DMS 273 (cell line): ENCODE results near the gene ZNF423.

Source experiments
- DNase-seq: peaks from one replicate; lab custom pipeline; 2025; ENCODE audit not compliant: unreplicated experiment; lab: John Stamatoyannopoulos, UW

ZNF423 gene

GRCh38 chr16:49733313-49734009 is 122.5 kb downstream of the ZNF423 start:
- DNase-seq, result no peak

DNA sequence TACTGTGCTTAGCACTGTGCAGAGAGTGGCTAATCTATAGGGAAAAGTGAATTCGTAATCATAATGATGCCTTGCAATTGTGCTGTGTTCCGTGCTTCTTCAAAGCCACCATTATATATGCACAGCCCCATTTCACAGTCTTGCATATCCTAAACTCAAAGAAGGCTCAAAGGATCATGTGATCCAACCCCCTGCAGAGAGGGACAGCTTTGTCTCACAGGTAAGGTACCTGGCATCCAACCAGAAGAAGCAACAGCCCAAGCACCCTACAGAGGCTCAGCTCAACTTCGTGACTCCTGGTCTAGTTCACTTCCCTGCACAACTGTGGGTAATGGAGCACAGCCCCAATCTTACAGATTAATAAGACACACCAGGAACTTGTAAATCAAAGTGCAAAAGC is 124.0 kb downstream of the ZNF423 start:
- no peak for DNase-seq

DNA sequence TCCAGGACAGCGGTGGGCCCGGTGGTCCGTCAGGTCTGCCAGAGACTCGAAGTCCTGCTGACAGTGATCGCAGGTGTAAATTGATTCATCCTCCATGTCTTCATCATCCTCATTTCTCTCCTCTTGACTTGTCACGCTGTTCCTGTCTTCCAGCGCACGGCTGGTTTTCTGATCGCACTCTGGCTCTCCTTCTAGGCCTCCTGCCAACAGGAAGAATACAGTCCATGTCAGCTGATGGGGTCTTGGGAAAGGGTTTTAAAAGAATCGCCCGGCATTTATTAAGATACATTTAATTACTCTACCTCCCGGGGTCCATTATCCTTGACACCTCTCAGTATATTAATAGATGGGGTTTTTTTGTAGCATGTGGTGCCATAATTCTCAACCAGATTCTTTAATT is 125.1 kb downstream of the ZNF423 start:
- no peak for DNase-seq

DNA sequence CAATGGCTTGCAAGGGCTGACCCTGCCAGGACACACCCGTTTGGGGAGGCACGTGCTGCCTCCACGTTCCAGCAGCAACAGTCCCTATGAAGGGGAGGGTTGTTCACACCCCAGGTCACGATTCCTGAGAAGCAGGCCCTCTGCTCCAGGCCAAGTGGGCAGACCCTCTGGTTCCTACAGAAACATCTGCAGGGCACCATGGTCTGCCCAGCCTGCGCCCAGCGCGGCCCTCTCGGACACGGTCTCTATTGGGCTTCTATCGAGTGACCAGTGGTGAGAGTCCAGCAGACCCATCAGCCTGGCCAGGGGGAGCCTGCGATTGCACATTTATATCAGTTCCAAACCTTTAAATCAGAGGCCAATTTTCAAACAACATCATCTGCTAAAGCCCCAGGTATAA is 128.3 kb downstream of the ZNF423 start:
- DNase-seq, result no peak

- DNase-seq, result no peak
Measured at GRCh38 chr16:49726155-49726554, 129.8 kb downstream of the ZNF423 start.

GRCh38 chr16:49725651-49726050 is 130.3 kb downstream of the ZNF423 start:
- peak; percentile 82 for DNase-seq

GRCh38 chr16:49724774-49725173 is 131.1 kb downstream of the ZNF423 start:
- peak; percentile 82 for DNase-seq

GRCh38 chr16:49723310-49723709 is 132.6 kb downstream of the ZNF423 start:
- DNase-seq, result no peak

GRCh38 chr16:49720225-49720624 is 135.7 kb downstream of the ZNF423 start:
- DNase-seq, result no peak

DNA sequence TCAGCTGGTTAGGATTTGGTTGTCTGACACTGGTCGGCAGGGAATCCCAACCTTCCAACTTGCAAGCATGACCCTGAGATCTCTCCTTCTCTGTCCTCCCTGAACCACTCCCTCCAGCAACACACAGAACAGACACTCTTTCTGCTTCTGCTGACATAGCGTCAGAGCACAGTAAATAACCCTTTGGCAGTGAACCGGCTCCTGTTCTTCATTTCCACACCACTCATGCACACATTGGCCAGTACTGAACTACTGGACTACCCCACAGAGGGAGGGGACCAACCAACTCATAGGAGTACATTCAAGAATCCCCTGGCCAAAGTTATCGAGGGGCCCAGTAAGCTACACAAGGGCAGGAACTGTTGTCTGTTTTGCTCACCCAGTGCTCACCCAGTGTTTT is 138.2 kb downstream of the ZNF423 start:
- DNase-seq, result no peak

DNA sequence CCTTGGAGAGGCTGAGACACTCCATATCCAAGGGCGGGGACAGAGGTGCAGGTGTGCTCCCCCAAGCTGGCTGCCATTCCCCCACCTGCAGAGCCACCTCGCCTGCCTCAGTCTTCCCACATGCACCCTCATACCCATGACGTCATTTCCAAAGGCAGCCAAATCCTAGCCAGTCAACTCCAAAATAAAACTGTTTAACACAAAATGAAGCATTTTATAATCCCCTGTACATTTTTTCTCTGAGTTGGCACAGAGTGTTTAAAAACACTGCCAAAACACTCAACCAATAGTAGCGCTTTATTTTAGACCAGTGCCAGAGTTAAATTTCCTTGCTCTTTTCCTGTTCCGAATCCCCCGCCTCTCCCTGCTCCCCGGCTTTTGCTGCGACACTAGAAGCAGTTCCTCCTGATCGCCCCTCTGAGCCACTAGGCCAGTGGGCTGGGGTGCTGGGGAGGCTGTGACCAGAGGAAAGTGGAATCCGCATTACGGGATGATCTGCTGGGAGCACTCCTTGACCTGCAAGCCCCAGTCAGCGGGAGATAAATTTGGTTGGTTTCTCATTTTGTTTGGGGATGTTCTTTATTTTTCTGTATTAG is 139.5 kb downstream of the ZNF423 start:
- DNase-seq, result no peak

- no peak for DNase-seq
Measured at GRCh38 chr16:49713770-49714169, 142.1 kb downstream of the ZNF423 start.

DNA sequence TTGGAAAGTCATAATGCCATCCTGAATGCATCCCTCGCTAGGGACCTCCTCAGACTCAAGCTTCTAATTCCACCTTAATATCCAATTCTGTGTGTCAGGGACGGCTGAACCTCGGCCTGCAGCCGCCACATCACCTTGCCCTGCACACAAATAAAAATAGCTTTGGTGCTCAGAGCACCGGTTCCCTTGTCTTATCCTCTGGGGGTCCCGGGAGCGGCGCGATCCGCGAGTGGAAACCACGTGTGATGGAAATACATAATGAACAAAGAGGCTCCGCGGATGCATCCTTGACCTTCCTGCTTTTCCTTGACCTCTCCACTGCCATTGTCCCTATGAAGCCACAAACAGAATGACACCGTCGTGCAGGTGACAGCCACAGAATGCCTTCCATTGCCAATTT is 143.4 kb downstream of the ZNF423 start:
- DNase-seq, result no peak

GRCh38 chr16:49712106-49712505 is 143.8 kb downstream of the ZNF423 start:
- no peak for DNase-seq

GRCh38 chr16:49709057-49709456 is 146.9 kb downstream of the ZNF423 start:
- no peak for DNase-seq

DNA sequence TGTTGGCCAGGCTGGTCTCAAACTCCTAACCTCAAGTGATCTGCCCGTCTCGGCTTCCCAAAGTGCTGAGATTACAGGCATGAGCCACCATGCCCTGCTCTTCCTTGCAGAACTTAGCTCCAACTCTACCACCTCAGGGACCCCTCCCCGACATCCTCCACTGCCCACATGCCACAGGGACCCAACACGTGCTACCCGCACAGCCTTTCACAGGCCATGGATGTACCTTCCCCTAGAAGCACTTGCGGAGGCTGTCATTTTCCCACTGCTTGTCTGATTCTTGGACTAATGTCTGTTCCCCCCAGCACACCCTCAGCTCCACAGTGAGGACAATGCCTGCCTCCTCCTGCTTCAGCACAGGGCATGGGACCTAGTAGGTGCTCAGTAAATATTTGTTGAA is 147.4 kb downstream of the ZNF423 start:
- no peak for DNase-seq

DNA sequence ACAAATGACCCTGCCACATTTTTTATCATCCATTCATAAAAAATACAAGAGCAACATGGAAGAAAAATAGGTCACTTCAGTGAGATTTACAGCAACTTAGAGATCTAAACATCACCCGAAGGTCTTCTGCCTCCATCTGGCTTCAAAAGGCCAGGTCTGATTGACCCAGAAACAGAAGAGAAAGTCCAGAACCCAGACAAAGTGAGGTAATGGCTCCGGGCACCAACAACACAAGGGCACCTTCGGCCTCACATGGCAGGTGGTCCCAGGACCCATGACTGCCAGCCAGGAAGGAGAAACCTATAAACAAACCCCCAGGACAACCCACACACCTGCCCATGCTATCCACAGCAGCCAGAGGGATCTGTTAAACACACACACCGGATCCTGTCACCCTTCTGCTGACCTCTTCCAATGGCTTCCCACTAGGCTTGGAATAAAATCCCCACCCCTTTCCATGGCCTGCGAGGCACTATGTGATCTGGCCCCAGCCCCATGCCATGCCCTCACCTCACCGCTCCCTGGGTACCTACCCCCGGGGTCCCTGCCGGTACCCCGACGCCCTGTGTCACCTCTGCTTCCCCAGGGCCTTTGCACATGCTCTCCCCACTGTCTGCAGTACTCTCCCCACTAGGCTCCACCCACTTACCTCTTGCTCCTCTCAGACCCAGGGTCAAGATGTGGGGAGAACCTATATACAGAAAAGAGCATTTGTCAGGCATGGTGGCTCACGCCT is 149.1 kb downstream of the ZNF423 start:
- DNase-seq, result no peak

GRCh38 chr16:49704586-49705155 is 151.2 kb downstream of the ZNF423 start:
- peak; percentile 37 for DNase-seq

GRCh38 chr16:49703483-49703882 is 152.4 kb downstream of the ZNF423 start:
- DNase-seq, result peak; percentile 57

GRCh38 chr16:49701789-49702494 is 154.0 kb downstream of the ZNF423 start:
- DNase-seq, result peak; percentile 98

- DNase-seq, result peak; percentile 63
Measured at GRCh38 chr16:49701065-49701685, 154.7 kb downstream of the ZNF423 start.
